ENCODE measurements around the gene CASP8AP2. TPM values are rescaled to one million over a fixed set of nuclear protein-coding genes. Genes with fewer than 3 reads are reported as not detected.
A peak's percentile ranks its signal among the peaks of the same experiment; 100 is the strongest.
"Not testable (repeated sequence)": the region's sequence is repeated elsewhere in the genome, so short reads cannot be mapped to it uniquely, and the experiment has no call there.

CASP8AP2 gene
- total RNA-seq, 1 donor from 2014 or later, result 36.6 TPM

- H3K4me3 Mint-ChIP-seq, result no peak overlapping the region
- no peak for TF ChIP-seq CTCF (conservative IDR thresholded peaks at IDR 0.05)
- H3K27me3 Mint-ChIP-seq (ENCODE audit: low read depth), result peaks cover 30% of the 10 kb centered on the region
- peaks cover 10% of the 10 kb centered on the region for H3K4me1 Mint-ChIP-seq
- DNase-seq (ENCODE audit: low read depth, low spot score), result no peak
- H3K36me3 Mint-ChIP-seq (ENCODE audit: low read depth), result no peaks in the 10 kb centered on the region
- no peaks in the 10 kb centered on the region for H3K9me3 Mint-ChIP-seq
- H3K27ac Mint-ChIP-seq (ENCODE audit: unreplicated experiment), result no peak overlapping the region
These were observed 59.2 kb downstream of the CASP8AP2 start for GRCh38 chr6:89888871-89889270.

DNA sequence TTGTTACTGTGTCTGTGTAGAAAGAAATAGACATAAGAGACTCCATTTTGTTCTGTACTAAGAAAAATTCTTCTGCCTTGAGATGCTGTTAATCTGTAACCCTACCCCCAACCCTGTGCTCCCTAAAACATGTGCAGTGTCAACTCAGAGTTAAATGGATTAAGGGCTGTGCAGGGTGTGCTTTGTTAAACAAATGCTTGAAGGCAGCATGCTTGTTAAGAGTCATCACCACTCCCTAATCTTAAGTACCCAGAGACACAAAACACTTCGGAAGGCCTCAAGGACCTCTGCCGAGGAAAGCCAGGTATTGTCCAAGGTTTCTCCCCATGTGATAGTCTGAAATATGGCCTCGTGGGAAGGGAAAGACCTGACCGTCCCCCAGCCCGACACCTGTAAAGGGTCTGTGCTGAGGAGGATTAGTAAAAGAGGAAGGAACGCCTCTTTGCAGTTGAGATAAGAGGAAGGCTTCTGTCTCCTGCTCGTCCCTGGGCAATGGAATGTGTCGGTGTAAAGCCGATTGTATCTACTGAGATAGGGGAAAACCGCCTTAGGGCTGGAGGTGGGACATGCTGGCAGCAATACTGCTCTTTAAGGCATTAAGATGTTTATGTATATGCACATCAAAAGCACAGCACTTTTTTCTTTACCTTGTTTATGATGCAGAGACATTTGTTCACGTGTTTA lies 61.3 kb downstream of the CASP8AP2 start:
- H3K27ac Mint-ChIP-seq (ENCODE audit: unreplicated experiment); H3K4me3 Mint-ChIP-seq: not testable (repeated sequence)

GRCh38 chr6:89892577-89892976 lies 62.9 kb downstream of the CASP8AP2 start:
- not testable (repeated sequence) for H3K4me3 Mint-ChIP-seq; H3K9me3 Mint-ChIP-seq; H3K4me1 Mint-ChIP-seq; DNase-seq (ENCODE audit: low read depth, low spot score); H3K27ac Mint-ChIP-seq (ENCODE audit: unreplicated experiment); H3K36me3 Mint-ChIP-seq (ENCODE audit: low read depth)
- peaks cover 52% of the 10 kb centered on the region for H3K27me3 Mint-ChIP-seq (ENCODE audit: low read depth)

More for the DNA sequence above, 61.3 kb downstream of the CASP8AP2 start:
- peaks cover 44% of the 10 kb centered on the region for H3K27me3 Mint-ChIP-seq (ENCODE audit: low read depth)
- not testable (repeated sequence) for H3K4me1 Mint-ChIP-seq; H3K9me3 Mint-ChIP-seq; H3K36me3 Mint-ChIP-seq (ENCODE audit: low read depth); DNase-seq (ENCODE audit: low read depth, low spot score)

DNA sequence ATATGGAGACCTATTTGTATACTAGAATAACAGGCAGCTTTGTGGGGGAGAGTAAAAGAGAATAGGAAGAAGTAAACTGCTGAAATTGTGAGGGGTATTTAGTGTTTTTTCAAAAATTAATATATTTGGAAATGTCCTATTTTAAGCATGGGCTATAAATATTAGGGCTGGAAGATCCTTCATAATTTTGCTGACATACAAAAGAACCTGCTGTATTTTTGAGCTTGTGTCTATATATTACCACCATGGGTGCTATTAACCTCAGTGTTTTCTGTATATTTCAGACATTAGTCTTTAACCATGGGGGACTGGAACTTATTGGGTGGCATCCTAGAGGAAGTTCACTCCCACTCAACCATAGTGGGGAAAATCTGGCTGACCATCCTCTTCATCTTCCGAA lies 64.5 kb downstream of the CASP8AP2 start, which contains the start of gene GJA10:
GJA10 (plus strand) TSS at position 301 of the 400 bp plus-strand sequence; CDS start at position 301, 0 bp downstream.
- Mint-ChIP-seq H3K36me3 (ENCODE audit: low read depth) (no peaks in the 10 kb centered on the region), H3K4me1 (peaks cover 10% of the 10 kb centered on the region), H3K9me3 (no peaks in the 10 kb centered on the region), H3K27me3 (ENCODE audit: low read depth) (peaks cover 52% of the 10 kb centered on the region), H3K4me3 (no peak within 1 kb of the TSS), H3K27ac (ENCODE audit: unreplicated experiment) (no peak within 1 kb of the TSS)
- DNase-seq (ENCODE audit: low read depth, low spot score), result no peak
- TF ChIP-seq CTCF (conservative IDR thresholded peaks at IDR 0.05), result no peak

DNA sequence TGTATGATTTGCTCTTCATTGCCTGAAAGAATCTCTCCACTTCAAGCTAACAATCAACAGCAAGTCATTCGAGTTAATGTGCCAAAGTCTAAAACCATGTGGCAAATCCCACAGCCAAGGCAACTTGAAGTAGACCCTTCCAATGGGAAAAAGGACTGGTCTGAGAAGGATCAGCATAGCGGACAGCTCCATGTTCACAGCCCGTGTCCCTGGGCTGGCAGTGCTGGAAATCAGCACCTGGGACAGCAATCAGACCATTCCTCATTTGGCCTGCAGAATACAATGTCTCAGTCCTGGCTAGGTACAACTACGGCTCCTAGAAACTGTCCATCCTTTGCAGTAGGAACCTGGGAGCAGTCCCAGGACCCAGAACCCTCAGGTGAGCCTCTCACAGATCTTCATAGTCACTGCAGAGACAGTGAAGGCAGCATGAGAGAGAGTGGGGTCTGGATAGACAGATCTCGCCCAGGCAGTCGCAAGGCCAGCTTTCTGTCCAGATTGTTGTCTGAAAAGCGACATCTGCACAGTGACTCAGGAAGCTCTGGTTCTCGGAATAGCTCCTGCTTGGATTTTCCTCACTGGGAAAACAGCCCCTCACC lies 65.7 kb downstream of the CASP8AP2 start:
- Mint-ChIP-seq H3K27me3 (ENCODE audit: low read depth) (peaks cover 49% of the 10 kb centered on the region), H3K4me1 (peaks cover 10% of the 10 kb centered on the region), H3K36me3 (ENCODE audit: low read depth) (no peaks in the 10 kb centered on the region), H3K4me3 (no peak overlapping the region), H3K27ac (ENCODE audit: unreplicated experiment) (no peak overlapping the region), H3K9me3 (no peaks in the 10 kb centered on the region)
- no peak for TF ChIP-seq CTCF (conservative IDR thresholded peaks at IDR 0.05)
- peak; percentile 42 for DNase-seq (ENCODE audit: low read depth, low spot score)

GRCh38 chr6:89910001-89910901 lies 80.6 kb downstream of the CASP8AP2 start:
- Mint-ChIP-seq H3K27ac (ENCODE audit: unreplicated experiment) (peak overlapping the region; percentile 91), H3K4me3 (peak overlapping the region; percentile 25), H3K4me1 (peaks cover 18% of the 10 kb centered on the region)
- H3K27me3 Mint-ChIP-seq (ENCODE audit: low read depth); H3K36me3 Mint-ChIP-seq (ENCODE audit: low read depth); H3K9me3 Mint-ChIP-seq; DNase-seq (ENCODE audit: low read depth, low spot score): not testable (repeated sequence)

Measured in neural crest cell (in vitro differentiated cells).